Testis (tissue), 2 donors: ENCODE measurements around the gene TOX3.

ENCODE experiments used
- POLR2A ChIP-seq: fragments of 450-650 bp; IDR thresholded peaks from one replicate; pipeline ENCODE4 v1.6.1; 2017; ENCODE audit warnings: antibody characterized with exemption, mild to moderate bottlenecking, moderate library complexity
- TF ChIP-seq, protein P1 (sequence below), 3 experiments: fragments of 450-650 bp in 2 of 3; fragments of 200-600 bp in 1 of 3; sonication (generic) in 1 of 3; IDR thresholded peaks; one replicate each; pipeline ENCODE4 v1.5.1; 2016 to 2019; ENCODE audit warnings: antibody characterized with exemption in 3 of 3, mild to moderate bottlenecking in 2 of 3, moderate library complexity in 1 of 3

DNA sequence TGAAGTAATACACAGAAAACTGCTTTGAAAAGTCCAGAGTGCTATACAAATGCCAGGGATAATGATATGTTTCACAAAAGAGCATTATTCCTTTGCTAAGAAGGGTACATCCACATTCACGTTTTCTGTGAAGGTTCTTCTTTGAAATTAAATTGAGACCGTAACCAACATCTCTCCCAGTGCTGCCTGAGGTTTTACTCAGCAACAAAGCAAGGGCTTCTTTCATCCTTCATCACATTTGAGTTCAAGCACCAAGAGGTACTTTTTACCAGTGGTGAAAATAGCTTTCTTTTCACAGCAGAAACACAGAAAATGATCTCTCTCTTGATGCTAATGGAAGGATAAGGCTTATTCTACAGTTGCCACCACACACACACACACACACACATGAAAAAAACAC, 113.3 kb downstream of the TOX3 start:
- TF ChIP-seq, protein P1, sequence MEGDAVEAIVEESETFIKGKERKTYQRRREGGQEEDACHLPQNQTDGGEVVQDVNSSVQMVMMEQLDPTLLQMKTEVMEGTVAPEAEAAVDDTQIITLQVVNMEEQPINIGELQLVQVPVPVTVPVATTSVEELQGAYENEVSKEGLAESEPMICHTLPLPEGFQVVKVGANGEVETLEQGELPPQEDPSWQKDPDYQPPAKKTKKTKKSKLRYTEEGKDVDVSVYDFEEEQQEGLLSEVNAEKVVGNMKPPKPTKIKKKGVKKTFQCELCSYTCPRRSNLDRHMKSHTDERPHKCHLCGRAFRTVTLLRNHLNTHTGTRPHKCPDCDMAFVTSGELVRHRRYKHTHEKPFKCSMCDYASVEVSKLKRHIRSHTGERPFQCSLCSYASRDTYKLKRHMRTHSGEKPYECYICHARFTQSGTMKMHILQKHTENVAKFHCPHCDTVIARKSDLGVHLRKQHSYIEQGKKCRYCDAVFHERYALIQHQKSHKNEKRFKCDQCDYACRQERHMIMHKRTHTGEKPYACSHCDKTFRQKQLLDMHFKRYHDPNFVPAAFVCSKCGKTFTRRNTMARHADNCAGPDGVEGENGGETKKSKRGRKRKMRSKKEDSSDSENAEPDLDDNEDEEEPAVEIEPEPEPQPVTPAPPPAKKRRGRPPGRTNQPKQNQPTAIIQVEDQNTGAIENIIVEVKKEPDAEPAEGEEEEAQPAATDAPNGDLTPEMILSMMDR (IDR thresholded peaks at IDR 0.05) = no peak
- TF ChIP-seq POLR2A = no peak
